ENCODE measurements around the gene RXRA. TPM values are rescaled to one million over a fixed set of nuclear protein-coding genes. Genes with fewer than 3 reads are reported as not detected.

Gene RXRA
- total RNA-seq, 2 donors from 2014 or later: 45.4 to 58.1 TPM

DNA sequence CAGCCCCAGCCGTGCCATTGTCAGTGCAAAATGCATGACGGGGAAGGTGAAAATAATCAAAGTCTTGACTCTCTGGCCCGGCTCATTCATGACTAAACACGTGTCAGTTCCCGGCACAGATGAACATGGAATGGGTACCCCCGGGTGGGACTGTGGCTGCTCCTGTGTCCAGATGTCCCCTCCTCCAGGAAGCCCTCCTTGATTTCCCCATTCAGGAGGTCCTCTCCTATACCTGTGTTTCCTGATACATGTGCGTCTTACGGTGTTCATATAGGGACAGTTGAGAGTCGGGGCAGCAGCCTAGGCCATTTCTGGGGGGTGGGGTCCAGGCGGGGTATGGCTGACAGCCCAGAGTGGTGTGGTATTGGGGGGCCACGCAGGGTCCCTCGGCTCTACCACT is 19.5 kb downstream of the RXRA start:
- Histone ChIP-seq H3K27me3 (replicated peaks; ENCODE audit: insufficient read depth) (no peaks in the 10 kb centered on the region), H3K9me3 (no peaks in the 10 kb centered on the region), H3K4me1 (ENCODE audit: control insufficient read depth in 1 of 2, low read depth in 2 of 2) (peaks cover 57 to 86% of the 10 kb centered on the region in 2 donors), H3K27ac (no peak overlapping the region), H3K36me3 (no peaks in the 10 kb centered on the region), H3K4me3 (no peak overlapping the region)
- TF ChIP-seq, protein P1, sequence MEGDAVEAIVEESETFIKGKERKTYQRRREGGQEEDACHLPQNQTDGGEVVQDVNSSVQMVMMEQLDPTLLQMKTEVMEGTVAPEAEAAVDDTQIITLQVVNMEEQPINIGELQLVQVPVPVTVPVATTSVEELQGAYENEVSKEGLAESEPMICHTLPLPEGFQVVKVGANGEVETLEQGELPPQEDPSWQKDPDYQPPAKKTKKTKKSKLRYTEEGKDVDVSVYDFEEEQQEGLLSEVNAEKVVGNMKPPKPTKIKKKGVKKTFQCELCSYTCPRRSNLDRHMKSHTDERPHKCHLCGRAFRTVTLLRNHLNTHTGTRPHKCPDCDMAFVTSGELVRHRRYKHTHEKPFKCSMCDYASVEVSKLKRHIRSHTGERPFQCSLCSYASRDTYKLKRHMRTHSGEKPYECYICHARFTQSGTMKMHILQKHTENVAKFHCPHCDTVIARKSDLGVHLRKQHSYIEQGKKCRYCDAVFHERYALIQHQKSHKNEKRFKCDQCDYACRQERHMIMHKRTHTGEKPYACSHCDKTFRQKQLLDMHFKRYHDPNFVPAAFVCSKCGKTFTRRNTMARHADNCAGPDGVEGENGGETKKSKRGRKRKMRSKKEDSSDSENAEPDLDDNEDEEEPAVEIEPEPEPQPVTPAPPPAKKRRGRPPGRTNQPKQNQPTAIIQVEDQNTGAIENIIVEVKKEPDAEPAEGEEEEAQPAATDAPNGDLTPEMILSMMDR (IDR thresholded peaks at IDR 0.05): no peak
- DNase-seq (ENCODE audit: low spot score): no peak
- no peak for ATAC-seq (ENCODE audit: insufficient number of reproducible peaks, low FRiP score, low read depth)

DNA sequence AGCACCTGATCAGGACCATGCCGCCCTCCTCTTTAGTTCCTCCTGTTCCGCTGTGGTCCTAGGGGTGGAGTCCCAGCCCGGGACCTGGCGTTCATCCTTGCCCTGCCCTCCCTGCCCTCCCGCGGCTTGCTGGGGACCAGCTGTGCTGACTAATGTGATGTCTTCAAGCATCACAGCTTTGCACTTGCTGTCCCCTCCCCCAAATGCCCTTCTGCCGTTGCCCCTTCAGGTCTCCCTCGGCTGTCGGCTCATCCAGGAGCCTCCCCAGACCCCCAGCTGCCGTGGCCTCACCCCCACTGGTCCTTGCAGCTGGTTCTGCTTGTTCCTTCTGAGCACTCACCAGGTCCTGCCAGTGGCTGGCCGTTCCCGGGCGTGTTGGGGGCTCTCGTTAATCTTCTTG is 19.9 kb downstream of the RXRA start:
- Histone ChIP-seq H3K36me3 (no peaks in the 10 kb centered on the region), H3K27me3 (replicated peaks; ENCODE audit: insufficient read depth) (no peaks in the 10 kb centered on the region), H3K4me3 (no peak overlapping the region), H3K4me1 (ENCODE audit: control insufficient read depth in 1 of 2, low read depth in 2 of 2) (peaks cover 54 to 81% of the 10 kb centered on the region in 2 donors), H3K27ac (no peak overlapping the region), H3K9me3 (no peaks in the 10 kb centered on the region)
- ATAC-seq (ENCODE audit: insufficient number of reproducible peaks, low FRiP score, low read depth): no peak
- TF ChIP-seq, protein P1 (IDR thresholded peaks at IDR 0.05): no peak
- no peak for DNase-seq (ENCODE audit: low spot score)

DNA sequence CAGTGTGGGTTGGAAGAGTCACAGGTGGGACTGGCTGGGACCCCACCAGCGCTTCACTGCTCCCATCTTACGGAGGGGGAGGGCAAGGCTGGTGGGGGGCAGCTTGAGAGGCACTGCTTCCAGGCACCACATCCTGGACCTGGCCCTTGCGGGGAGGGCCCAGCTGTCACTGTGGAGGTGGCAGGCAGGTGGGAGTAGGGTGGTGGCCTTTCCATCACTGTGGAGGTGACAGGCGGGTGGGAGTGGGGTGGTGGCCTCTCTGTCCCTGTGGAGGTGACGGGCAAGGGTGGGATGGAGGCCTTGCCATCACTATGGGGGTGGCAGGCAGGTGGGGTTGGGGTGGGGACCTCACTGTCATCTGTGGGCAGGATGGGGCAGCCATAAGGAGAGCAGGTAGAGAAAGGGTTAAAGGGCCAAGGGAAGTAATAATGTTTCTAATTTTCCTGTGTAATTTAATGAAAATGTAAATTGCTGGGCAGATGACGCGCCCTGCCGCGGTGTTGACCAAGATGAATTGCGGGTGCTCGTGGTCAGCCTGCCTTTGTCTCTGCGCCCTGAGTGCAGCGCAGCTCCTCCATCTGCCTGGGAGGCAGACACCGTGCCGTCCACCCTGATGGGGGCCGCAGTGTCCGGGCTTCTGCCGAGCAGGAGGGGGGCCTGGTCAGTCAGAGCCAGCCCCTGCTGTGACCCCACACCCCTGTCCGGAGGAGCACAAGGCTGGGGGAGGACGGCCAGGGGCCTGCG is 20.8 kb downstream of the RXRA start:
- DNase-seq (ENCODE audit: low spot score) (no peak), ATAC-seq (ENCODE audit: insufficient number of reproducible peaks, low FRiP score, low read depth) (no peak)
- H3K4me3 ChIP-seq: no peak overlapping the region
- H3K36me3 ChIP-seq: no peaks in the 10 kb centered on the region
- no peak overlapping the region for H3K27ac ChIP-seq
- H3K9me3 ChIP-seq: no peaks in the 10 kb centered on the region
- H3K27me3 ChIP-seq (replicated peaks; ENCODE audit: insufficient read depth): no peaks in the 10 kb centered on the region
- peaks cover 46 to 74% of the 10 kb centered on the region in 2 donors for H3K4me1 ChIP-seq (ENCODE audit: control insufficient read depth in 1 of 2, low read depth in 2 of 2)
- TF ChIP-seq, protein P1 (IDR thresholded peaks at IDR 0.05): no peak

DNA sequence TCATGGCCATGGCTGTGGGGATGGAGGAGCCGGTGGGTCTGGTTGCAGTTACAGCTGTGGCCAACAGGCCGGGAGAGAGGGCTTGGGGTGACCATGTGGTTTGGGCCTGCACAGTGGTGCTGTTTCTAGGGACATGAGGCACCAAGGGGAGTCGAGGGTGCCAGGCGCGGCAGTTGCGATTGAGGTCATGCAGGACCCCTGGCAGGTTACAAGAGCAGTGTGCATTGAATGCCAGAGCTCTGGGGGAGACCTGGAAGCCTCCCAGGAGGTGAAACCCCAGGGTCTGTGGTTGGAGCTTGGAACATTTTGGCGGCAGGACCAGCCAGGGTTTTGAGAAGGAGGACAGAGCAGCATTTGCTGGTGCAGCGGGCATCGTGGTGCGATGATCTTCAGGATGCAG is 21.7 kb downstream of the RXRA start:
- DNase-seq (ENCODE audit: low spot score) (no peak), ATAC-seq (ENCODE audit: insufficient number of reproducible peaks, low FRiP score, low read depth) (no peak)
- Histone ChIP-seq H3K36me3 (no peaks in the 10 kb centered on the region), H3K4me3 (no peak overlapping the region), H3K4me1 (ENCODE audit: control insufficient read depth in 1 of 2, low read depth in 2 of 2) (peaks cover 36 to 69% of the 10 kb centered on the region in 2 donors), H3K27me3 (replicated peaks; ENCODE audit: insufficient read depth) (no peaks in the 10 kb centered on the region), H3K27ac (no peak overlapping the region), H3K9me3 (no peaks in the 10 kb centered on the region)
- TF ChIP-seq, protein P1 (IDR thresholded peaks at IDR 0.05): no peak

DNA sequence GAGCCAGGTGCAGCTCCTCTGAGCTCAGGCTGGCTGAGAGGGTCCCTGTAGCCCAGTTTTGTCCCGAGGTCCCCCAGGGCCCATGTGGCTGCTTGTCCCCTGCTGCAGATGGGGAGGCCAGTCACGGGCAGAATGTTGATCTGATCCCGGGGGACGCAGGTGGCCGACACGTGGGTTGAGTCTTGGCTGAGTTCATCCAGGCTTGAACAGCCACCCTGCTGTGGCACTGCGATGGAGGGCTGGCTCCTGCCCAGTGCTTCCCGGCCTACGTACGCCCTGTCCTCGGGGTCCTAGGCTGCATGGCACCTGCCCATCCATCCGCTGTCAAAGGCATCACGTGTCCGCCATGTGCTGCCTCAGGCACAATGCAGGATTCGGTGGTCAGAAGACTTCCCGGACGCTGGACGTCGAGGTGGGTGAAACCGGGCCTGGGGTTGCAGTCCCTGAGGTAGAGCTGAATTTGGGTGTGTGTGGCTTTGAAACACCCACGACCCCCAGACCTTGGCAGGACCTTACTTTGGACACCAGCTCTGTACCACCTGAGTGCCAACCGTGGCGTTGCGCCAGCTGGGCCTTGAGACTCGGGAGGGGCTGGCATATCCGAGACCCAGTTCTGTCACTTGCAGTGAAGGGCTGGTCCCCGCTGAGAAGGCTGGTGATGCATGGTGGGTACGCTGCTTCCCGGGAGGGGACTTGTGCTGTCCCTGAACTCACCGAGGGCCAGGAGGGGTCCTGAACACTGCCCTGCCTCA is 22.3 kb downstream of the RXRA start:
- Histone ChIP-seq H3K4me1 (ENCODE audit: control insufficient read depth in 1 of 2, low read depth in 2 of 2) (peaks cover 31 to 67% of the 10 kb centered on the region in 2 donors), H3K36me3 (no peaks in the 10 kb centered on the region), H3K27ac (no peak overlapping the region), H3K4me3 (no peak overlapping the region), H3K9me3 (no peaks in the 10 kb centered on the region), H3K27me3 (replicated peaks; ENCODE audit: insufficient read depth) (no peaks in the 10 kb centered on the region)
- no peak for ATAC-seq (ENCODE audit: insufficient number of reproducible peaks, low FRiP score, low read depth)
- no peak for DNase-seq (ENCODE audit: low spot score)
- TF ChIP-seq, protein P1 (IDR thresholded peaks at IDR 0.05): no peak

Data from thoracic aorta (tissue), 2 donors.